ENCODE measurements around the gene OR6B3.

OR6B3 gene

DNA sequence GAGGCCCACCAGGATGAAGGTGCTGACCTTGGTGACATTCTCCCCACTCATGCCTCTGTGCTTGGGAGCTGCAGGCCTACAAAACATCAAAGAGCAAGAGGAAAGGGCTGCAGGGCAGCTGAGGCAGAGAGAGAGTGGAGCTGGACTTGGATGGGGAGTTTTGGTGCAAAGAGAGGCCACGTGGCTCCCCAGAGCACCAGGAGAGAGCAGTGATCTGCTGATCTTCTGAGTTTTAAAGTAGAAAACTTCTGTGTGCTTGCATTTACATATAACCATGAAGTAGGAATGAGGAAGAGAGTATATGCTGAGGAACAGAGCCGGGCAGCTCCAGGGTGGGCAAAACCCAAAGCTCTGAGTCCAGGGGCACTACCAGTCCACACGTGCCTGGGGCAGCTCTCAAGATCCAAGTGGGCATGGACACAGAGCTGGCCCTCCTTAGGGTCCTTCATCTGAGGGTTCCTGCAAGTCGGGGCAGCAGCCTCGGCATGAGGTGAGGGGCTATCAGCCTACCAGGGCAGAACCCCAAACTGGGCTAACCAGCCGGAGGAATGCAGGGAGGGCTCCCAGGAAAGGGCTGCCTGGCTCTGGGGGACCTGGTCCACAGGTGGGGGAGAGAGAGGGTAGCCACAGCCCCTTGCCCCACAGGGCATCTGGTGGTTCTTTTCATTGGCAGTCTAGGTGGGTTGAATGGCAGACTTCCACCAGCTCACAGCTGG, 22.8 kb downstream of the OR6B3 start, which contains the start of gene OR6B2:
Gene OR6B2, minus strand, starts transcription at position 51 of the 716 bp plus-strand sequence. Its CDS starts 0 bp downstream, at position 51.
- no peaks in the 10 kb centered on the region for H3K36me3 Mint-ChIP-seq
- CTCF ChIA-PET: no interaction called here
- DNase-seq: no peak
- H3K4me1 Mint-ChIP-seq: no peaks in the 10 kb centered on the region
- H3K27me3 Mint-ChIP-seq: peaks cover 45% of the 10 kb centered on the region
- H3K9me3 Mint-ChIP-seq: no peaks in the 10 kb centered on the region
- H3K27ac Mint-ChIP-seq: no peak within 1 kb of the TSS
- no peak within 1 kb of the TSS for H3K4me3 Mint-ChIP-seq

DNA sequence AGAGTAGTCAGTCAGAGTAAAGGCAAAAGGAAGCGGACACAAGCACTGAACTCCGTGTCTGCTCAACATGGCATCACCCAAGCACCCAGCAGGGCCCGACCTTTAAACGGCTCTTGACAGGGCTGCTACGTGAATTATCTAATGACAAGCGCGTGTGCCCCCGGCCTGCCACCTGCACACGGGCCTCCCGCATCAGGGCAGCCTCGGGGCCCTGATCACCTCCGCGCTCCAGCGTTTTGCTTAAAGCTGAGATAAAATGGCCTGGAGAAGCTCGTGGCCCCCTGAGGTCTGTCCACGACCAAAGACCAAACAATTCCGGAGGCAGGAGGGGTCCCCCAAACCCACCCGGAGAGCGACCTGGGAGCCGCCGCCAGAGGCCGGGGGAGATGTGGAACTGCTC, 28.6 kb downstream of the OR6B3 start:
- Mint-ChIP-seq H3K9me3 (no peaks in the 10 kb centered on the region), H3K27ac (peak overlapping the region; percentile 96), H3K27me3 (peaks cover 19% of the 10 kb centered on the region), H3K36me3 (peaks cover 14% of the 10 kb centered on the region), H3K4me1 (peaks cover 26% of the 10 kb centered on the region), H3K4me3 (peak overlapping the region; percentile 90)
- CTCF ChIA-PET: interaction anchor here (1.0 kb wide), 1 partner anchor 16 kb away, joined by 4 read pairs; no protein-coding TSS in a partner anchor
- peak; percentile 50 for DNase-seq

DNA sequence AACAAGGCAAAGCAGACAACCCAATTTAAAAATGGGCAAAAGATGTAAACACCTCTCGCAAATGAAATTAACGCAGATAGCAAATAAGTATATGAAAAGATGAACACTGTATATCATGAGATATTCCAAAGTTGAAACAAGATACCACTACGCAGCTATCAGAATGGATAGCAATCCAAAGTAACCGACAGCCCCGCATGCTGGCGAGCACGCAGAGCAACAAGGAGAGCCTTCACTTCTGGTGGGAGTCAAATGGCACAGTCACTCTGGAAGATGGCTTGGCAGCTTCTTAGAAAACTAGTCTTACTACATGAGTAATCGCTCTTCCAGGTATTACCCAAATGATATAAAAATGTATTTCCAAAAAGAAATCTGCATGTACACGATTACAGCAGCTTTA, 29.5 kb downstream of the OR6B3 start:
- Mint-ChIP-seq H3K36me3 (peaks cover 19% of the 10 kb centered on the region), H3K27ac (peak overlapping the region; percentile 96), H3K27me3 (peaks cover 15% of the 10 kb centered on the region), H3K4me1 (peaks cover 26% of the 10 kb centered on the region), H3K4me3 (peak overlapping the region; percentile 90), H3K9me3 (no peaks in the 10 kb centered on the region)
- CTCF ChIA-PET: no interaction called here
- DNase-seq: no peak

DNA sequence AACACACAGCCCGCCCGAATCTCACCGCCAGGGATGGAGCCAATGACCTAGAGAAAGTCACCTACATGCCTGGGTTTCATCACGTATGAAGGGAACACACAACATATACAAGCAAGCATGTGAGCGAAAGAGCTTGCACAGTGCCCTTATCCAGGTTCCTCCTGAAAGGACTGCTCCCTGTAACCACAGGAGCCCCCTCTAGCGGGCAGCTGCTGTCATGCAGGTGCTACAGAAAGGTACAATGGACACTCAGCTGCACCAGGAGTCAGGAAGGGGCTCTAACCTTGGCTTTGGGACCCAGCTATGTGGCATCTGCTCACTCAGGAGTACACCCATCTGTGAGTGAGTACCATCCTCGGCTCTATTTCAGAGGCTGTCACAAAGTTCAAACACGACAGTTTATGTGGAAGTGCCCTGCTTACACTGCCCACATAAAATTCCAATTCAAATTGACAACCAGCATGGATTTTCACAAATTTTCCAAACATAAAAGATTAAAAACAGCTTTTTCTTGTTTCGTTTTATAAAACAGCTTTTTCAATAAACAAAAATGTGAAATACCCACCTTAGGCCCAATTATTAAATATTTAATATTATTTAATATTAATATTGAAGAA, 31.7 kb downstream of the OR6B3 start:
- CTCF ChIA-PET: interaction anchor here (0.6 to 3.3 kb wide), 11 partner anchors 9 to 172 kb away, joined by 3 to 12 read pairs (median 3); no protein-coding TSS in a partner anchor
- DNase-seq: peak; percentile 82
- no peaks in the 10 kb centered on the region for H3K9me3 Mint-ChIP-seq
- peaks cover 36% of the 10 kb centered on the region for H3K36me3 Mint-ChIP-seq
- H3K4me3 Mint-ChIP-seq: no peak overlapping the region
- H3K27ac Mint-ChIP-seq: no peak overlapping the region
- H3K4me1 Mint-ChIP-seq: peaks cover 26% of the 10 kb centered on the region
- H3K27me3 Mint-ChIP-seq: peaks cover 8% of the 10 kb centered on the region

DNA sequence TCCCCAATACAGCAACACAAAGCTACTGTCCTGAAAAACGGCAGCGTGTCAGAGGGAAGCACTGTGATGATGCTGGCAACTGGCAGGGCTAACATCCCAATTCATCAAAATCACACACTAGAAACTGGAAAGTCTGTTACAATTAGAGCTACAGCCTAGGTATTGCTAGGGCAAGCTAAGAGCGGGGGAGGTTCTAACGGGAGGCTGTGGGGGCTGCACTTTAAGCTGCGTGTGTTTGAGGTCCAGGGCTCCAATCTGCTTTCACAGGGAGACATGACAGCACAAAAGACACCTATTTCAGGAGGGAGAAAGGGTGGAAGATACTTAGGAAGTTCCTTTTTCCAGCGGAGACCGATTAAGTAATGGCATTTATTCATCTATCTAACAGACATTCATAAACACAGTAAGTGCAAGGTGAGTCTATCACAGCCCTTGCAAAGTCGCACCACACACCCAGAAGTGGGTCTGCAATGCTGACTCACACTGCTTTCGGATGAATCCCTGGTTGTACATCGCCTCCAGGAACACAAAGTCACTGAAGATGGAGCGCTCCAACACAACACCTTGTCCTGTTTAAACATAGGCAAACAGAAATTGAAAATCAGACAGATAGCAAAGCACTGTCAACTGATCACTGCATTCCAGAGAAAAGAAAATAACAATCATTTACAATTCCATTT, 35.1 kb downstream of the OR6B3 start:
- Mint-ChIP-seq H3K27ac (no peak overlapping the region), H3K36me3 (peaks cover 55% of the 10 kb centered on the region), H3K9me3 (no peaks in the 10 kb centered on the region), H3K4me1 (peaks cover 10% of the 10 kb centered on the region), H3K4me3 (no peak overlapping the region), H3K27me3 (no peaks in the 10 kb centered on the region)
- CTCF ChIA-PET: no interaction called here
- DNase-seq: no peak

DNA sequence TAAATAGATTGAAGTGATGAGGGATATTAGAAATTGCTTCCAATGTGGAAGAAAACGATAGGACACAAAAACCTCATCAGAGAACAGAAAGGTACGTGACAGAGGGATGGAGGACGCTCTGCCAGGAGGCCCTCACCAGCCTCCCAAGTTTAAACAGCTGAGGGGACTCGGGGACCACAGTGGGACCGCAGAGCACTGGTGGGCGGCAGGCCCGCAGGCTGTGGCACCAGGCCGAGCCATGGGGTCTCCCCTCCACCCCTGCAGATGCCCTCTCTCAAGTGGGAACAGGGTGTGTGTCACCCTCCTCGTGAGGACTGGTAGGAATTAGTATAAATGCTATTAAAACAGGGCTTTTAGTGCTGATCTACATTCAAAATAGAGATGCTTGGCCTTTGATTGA, 39.0 kb downstream of the OR6B3 start:
- Mint-ChIP-seq H3K27ac (no peak overlapping the region), H3K36me3 (peaks cover 58% of the 10 kb centered on the region), H3K9me3 (no peaks in the 10 kb centered on the region), H3K4me1 (no peaks in the 10 kb centered on the region), H3K27me3 (no peaks in the 10 kb centered on the region), H3K4me3 (no peak overlapping the region)
- CTCF ChIA-PET: interaction anchor here (3.1 kb wide), 1 partner anchor 7 kb away, joined by 12 read pairs; no protein-coding TSS in a partner anchor
- no peak for DNase-seq

DNA sequence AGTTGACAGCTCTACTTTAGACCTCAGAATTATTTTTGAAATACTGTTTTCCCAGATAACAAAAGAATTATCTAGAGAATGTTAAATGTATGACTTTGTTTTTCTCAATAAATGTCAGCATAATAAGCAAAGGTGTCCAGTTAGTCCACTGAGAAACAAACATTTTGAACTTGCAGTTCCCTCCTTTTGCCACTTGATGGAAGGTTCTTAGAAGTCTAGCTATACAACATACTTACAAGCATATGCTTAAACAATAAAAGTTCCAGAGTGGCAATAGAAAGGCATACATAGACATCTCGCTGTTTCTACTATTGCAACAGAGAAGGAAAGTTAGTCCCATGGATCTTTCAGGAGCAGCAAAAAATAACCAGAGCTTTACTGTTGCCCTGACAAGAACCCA, 40.0 kb downstream of the OR6B3 start:
- CTCF ChIA-PET: interaction anchor here (0.9 to 3.1 kb wide), 3 partner anchors 8 to 131 kb away, joined by 3 to 12 read pairs (median 4); no protein-coding TSS in a partner anchor
- DNase-seq: no peak
- Mint-ChIP-seq H3K36me3 (peaks cover 53% of the 10 kb centered on the region), H3K27ac (peak overlapping the region; percentile 22), H3K4me1 (no peaks in the 10 kb centered on the region), H3K4me3 (no peak overlapping the region), H3K9me3 (no peaks in the 10 kb centered on the region), H3K27me3 (no peaks in the 10 kb centered on the region)

DNA sequence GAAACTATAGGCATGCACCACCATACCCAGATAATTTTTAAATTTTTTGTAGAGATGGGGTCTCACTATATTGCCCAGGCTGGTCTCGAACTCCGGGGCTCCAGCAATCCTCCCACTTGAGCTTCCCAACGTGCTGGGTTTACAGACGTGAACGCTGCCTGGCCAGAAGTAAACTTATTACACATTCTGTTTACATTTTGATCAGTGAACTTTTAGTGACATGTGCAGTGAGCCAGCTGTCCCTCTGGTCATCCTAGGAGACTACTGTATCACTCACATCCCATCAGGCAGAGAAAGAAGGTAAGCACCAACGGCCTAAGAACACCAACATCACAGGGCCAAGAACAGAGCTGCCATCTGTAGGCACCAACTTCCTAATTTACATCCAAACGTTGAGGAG, 50.3 kb downstream of the OR6B3 start:
- Mint-ChIP-seq H3K27ac (no peak overlapping the region), H3K27me3 (no peaks in the 10 kb centered on the region), H3K9me3 (no peaks in the 10 kb centered on the region), H3K36me3 (peaks cover 35% of the 10 kb centered on the region), H3K4me1 (no peaks in the 10 kb centered on the region), H3K4me3 (no peak overlapping the region)
- DNase-seq: no peak
- CTCF ChIA-PET: interaction anchor here (1.4 kb wide), 1 partner anchor 19 kb away, joined by 4 read pairs; no protein-coding TSS in a partner anchor

DNA sequence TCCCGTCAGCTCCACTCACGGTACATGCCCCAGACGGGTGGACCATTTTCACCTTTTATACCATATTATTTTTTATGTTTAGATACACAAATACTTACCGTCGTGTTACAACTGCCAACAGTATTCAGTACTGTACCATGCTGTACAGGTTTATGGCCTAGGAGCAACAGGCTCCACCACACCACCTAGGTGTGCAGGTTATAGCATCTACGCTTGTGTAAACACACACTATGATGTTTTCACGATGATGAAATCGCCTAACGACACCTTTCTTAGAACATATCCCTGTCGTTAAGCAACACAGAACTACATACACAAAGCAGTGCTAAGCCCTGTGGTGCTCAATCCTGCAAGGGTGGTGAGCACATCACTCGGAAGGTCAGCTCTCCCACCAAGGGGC, 52.6 kb downstream of the OR6B3 start:
- no peaks in the 10 kb centered on the region for H3K9me3 Mint-ChIP-seq
- no peaks in the 10 kb centered on the region for H3K4me1 Mint-ChIP-seq
- no peak overlapping the region for H3K4me3 Mint-ChIP-seq
- no peak for DNase-seq
- CTCF ChIA-PET: interaction anchor here (0.9 to 1.1 kb wide), 2 partner anchors 9 to 21 kb away, joined by 3 to 6 read pairs; no protein-coding TSS in a partner anchor
- H3K36me3 Mint-ChIP-seq: peaks cover 29% of the 10 kb centered on the region
- no peaks in the 10 kb centered on the region for H3K27me3 Mint-ChIP-seq
- H3K27ac Mint-ChIP-seq: no peak overlapping the region

DNA sequence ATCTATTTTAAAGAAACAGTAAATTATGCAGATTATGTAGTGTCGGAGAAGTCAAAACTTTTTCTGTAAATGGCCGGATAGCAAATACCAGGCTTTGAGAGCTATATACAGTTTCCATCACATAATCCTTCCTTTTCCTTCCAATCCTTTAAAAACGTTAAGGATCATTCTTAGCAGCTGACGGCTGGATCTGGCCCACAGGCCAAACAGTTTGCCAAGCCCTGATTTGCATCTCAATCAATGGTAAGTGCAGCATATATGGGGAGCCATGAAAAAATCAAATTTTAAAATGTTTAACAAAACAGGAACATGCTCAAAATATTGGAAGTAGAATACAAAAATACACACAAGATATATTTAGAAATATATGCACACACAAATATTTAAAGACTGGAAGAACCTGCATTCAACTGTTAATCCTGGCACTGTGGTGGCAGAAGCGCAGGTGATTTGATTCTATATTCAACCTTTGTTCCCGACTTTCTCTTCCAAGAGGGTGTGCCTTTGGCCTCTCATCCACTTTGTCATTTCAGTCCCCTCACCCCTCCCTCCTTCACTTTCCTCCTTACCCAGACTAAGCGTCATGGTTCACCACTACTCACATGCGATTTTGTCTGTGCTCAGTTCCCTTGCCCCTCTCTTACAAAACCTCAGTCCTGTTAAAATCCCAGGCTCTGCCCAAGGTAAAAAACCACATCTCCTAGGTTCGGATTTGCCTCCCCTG, 55.5 kb downstream of the OR6B3 start:
- H3K36me3 Mint-ChIP-seq: peaks cover 17% of the 10 kb centered on the region
- H3K4me1 Mint-ChIP-seq: no peaks in the 10 kb centered on the region
- no peak for DNase-seq
- H3K4me3 Mint-ChIP-seq: no peak overlapping the region
- CTCF ChIA-PET: no interaction called here
- no peak overlapping the region for H3K27ac Mint-ChIP-seq
- H3K27me3 Mint-ChIP-seq: no peaks in the 10 kb centered on the region
- H3K9me3 Mint-ChIP-seq: no peaks in the 10 kb centered on the region
